Liver (tissue), 9 donors: ENCODE measurements around the gene MRPS23. TPM values are rescaled to one million over a fixed set of nuclear protein-coding genes. Genes with fewer than 3 reads are reported as not detected.

Source experiments
- DNase-seq: peaks from one replicate; pipeline ENCODE4 v3.0.0-alpha.2; 2017; ENCODE audit warnings: low spot score
- H3K27ac ChIP-seq, 2 donors: one replicate each; pipeline ENCODE4 v1.7.0; 2013; ENCODE audit warnings: inconsistent platforms in 2 of 2, low read length in 2 of 2, control low read depth in 1 of 2, low read depth in 1 of 2, mild to moderate bottlenecking in 1 of 2
- H3K27me3 ChIP-seq, 4 donors: one replicate each; pipeline versions ENCODE4 v1.6.1 to v1.7.0; 2013; ENCODE audit warnings: low read length in 3 of 4, inconsistent platforms in 1 of 4, mild to moderate bottlenecking in 1 of 4, moderate library complexity in 1 of 4; ENCODE audit not compliant: control insufficient read depth in 4 of 4, insufficient read depth in 4 of 4
- H3K36me3 ChIP-seq, 4 donors: one replicate each; pipeline versions ENCODE4 v1.6.1 to v1.7.0; 2013; ENCODE audit warnings: low read length in 3 of 4, mild to moderate bottlenecking in 3 of 4, low read depth in 1 of 4, moderate library complexity in 1 of 4; ENCODE audit not compliant: control insufficient read depth in 4 of 4, insufficient read depth in 3 of 4
- H3K4me1 ChIP-seq, 4 donors: one replicate each; pipeline versions ENCODE4 v1.6.1 to v1.7.0; 2013; ENCODE audit warnings: low read length in 3 of 4, mild to moderate bottlenecking in 3 of 4, moderate library complexity in 1 of 4; ENCODE audit not compliant: control insufficient read depth in 4 of 4, insufficient read depth in 4 of 4
- H3K4me3 ChIP-seq, 3 donors: one replicate each; pipeline versions ENCODE4 v1.6.1 to v1.7.0; 2013; ENCODE audit warnings: low read length in 3 of 3, control low read depth in 1 of 3, low read depth in 1 of 3, mild to moderate bottlenecking in 1 of 3
- H3K9ac ChIP-seq, 2 donors: one replicate each; pipeline ENCODE4 v1.7.0; 2013; ENCODE audit warnings: low read length in 2 of 2, mild to moderate bottlenecking in 2 of 2, moderate library complexity in 2 of 2, control low read depth in 1 of 2, low read depth in 1 of 2
- H3K9me3 ChIP-seq, 4 donors: one replicate each; pipeline versions ENCODE4 v1.6.1 to v1.7.0; 2013; ENCODE audit warnings: low read length in 3 of 4; ENCODE audit not compliant: control insufficient read depth in 4 of 4
- EGR1 ChIP-seq, 2 donors: IDR thresholded peaks; 2 replicates each; pipeline ENCODE4 v1.6.1; 2016 to 2018; ENCODE audit warnings: antibody characterized with exemption in 2 of 2, low read depth in 2 of 2
- FOXA1 ChIP-seq: IDR thresholded peaks from 2 replicates; pipeline ENCODE4 v1.6.1; 2016; ENCODE audit warnings: antibody characterized with exemption
- FOXA2 ChIP-seq: IDR thresholded peaks from 2 replicates; pipeline ENCODE4 v1.6.1; 2016; ENCODE audit warnings: antibody characterized with exemption
- HNF4G ChIP-seq: IDR thresholded peaks from 2 replicates; pipeline ENCODE4 v1.6.1; 2016; ENCODE audit warnings: antibody characterized with exemption
- RAD21 ChIP-seq, 2 donors: IDR thresholded peaks; 2 replicates each; pipeline ENCODE4 v1.6.1; 2016; ENCODE audit warnings: antibody characterized with exemption in 2 of 2, mild to moderate bottlenecking in 2 of 2
- RXRA ChIP-seq, 2 donors: IDR thresholded peaks; 2 replicates each; pipeline ENCODE4 v1.6.1; 2017 to 2018; ENCODE audit warnings: antibody characterized with exemption in 2 of 2, mild to moderate bottlenecking in 1 of 2
- SP1 ChIP-seq: IDR thresholded peaks from 2 replicates; pipeline ENCODE4 v1.6.1; 2018; ENCODE audit warnings: antibody characterized with exemption, mild to moderate bottlenecking
- TAF1 ChIP-seq: conservative IDR thresholded peaks from 2 replicates; pipeline ENCODE4 v1.6.1; 2016; ENCODE audit warnings: antibody characterized with exemption, mild to moderate bottlenecking
- YY1 ChIP-seq: IDR thresholded peaks from 2 replicates; pipeline ENCODE4 v1.6.1; 2016; ENCODE audit warnings: antibody characterized with exemption, mild to moderate bottlenecking
- WGBS: extraction: QIAGEN DNeasy Blood & Tissue Kit; methylation state at CpG from one replicate; pipeline ENCODE4 v1.1.7; 2013; 5-methylcytosine and 5-hydroxymethylcytosine counted together
- polyA plus RNA-seq, 2 donors: library from polyadenylated mRNA; stranded (reverse) in 1 of 2; unstranded in 1 of 2; fragments of 200-250 nt in 1 of 2; fragments of >200 nt in 1 of 2; fragmentation: Nextera tagmentation in 1 of 2; extraction: Ambion mirVana in 1 of 2; gene quantifications; one replicate each; pipeline versions ENCODE4 v1.2.1 to v1.2.3, GENCODE V29; 2013 to 2015
- total RNA-seq, 2 donors: library from RNA; depleted of rRNA; stranded (reverse); fragments of >200 nt; gene quantifications; one replicate each; pipeline ENCODE4 v1.2.3, GENCODE V29; 2014
- TF ChIP-seq, protein P1 (sequence below): IDR thresholded peaks from 2 replicates; pipeline ENCODE4 v1.6.1; 2016; ENCODE audit warnings: antibody characterized with exemption
- TF ChIP-seq, protein P2 (sequence below): IDR thresholded peaks from 2 replicates; pipeline ENCODE4 v1.6.1; 2016; ENCODE audit warnings: antibody characterized with exemption
- TF ChIP-seq, protein P3 (sequence below): fragments of 150-350 bp; IDR thresholded peaks from 2 replicates; pipeline ENCODE4 v1.5.1; 2017; ENCODE audit warnings: improper control_type of control experiment, low read depth, low read length; ENCODE audit not compliant: missing input control
- TF ChIP-seq, protein P4 (sequence below): IDR thresholded peaks from 2 replicates; pipeline ENCODE4 v1.6.1; 2016; ENCODE audit warnings: antibody characterized with exemption, mild to moderate bottlenecking
- donor health status: healthy.
- donor health status: healthy.
- donor health status: healthy.
- donor health status: healthy.
- donor health status: healthy.

Gene MRPS23
- total and polyA plus RNA-seq, 4 donors: 9.8 to 24.3 (median 16.9) TPM

DNA sequence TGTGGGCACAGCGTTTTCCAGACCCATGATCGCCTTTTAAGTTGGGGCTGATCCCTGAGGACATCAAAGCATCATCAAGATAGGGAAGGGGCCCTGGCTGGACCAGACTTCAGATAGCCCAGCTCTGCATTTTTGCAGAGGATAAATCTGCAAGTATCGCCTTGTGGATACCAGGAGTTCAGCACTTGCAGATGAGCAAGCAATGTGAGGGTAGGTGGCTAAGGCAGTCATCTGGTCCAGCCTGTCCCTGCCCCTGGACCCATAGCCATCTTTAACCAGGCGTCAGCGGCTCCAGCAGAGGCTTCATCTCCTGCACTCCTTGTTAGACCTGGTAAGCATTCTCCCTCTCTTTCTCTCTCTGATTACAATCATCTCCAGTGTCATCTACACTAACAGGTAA, 9.0 kb upstream of the MRPS23 start:
- Histone ChIP-seq H3K9me3 (no peaks in the 10 kb centered on the region), H3K27me3 (no peaks in the 10 kb centered on the region), H3K4me1 (peaks cover 9 to 19% (median 14%) of the 10 kb centered on the region in 4 donors), H3K9ac (no peak overlapping the region), H3K27ac (no peak overlapping the region), H3K36me3 (no peaks in the 10 kb centered on the region), H3K4me3 (no peak overlapping the region)
- no peak for TF ChIP-seq RXRA (IDR thresholded peaks at IDR 0.05)
- WGBS: 78% methylated on average over 5 of the region's 5 CpGs
- DNase-seq: no peak

DNA sequence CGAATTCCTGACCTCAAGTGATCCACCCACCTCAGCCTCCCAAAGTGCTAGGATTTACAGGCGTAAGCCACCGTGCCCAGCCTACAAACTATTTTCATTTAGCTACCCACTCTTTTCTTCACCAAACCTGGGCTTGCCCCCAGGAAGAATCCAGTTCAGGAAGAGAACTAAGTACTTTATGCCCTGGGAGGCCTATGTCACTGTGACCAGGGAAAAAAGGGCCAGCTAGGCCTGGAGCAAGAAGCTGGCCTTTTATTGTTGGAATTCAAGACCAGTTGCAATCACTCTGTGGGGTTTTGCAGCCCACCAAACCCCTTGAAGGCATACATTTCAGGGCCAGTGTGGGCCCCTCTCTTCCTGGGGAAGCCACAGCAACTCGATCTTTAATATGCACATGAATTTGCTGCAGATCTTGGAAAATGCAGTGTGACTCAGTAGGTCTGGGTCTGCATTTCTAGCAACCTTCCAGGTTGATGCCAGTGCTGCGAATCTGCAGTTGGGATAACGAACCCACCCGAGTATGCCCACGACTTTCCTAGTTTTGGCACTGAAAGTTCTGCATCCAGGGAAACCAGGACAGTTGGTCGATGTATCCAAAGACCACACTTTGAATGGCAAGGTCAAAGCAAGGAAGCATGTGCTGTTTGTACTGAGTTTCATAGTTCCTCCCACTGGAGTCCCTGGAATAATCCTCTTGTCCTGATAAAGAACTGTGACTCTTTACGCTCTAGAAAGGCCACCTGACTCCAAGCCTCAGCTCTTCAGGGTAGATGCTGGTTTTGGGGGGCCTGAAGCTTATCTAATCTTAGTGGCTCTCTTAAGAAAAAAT, 7.2 kb upstream of the MRPS23 start:
- 75% methylated on average over 10 of the region's 10 CpGs for WGBS
- DNase-seq: no peak
- H3K4me1 ChIP-seq: peaks cover 7 to 18% (median 12%) of the 10 kb centered on the region in 4 donors
- no peaks in the 10 kb centered on the region for H3K36me3 ChIP-seq
- H3K4me3 ChIP-seq: no peak overlapping the region
- TF ChIP-seq FOXA2: no peak
- H3K27me3 ChIP-seq: no peaks in the 10 kb centered on the region
- H3K9me3 ChIP-seq: no peaks in the 10 kb centered on the region
- H3K9ac ChIP-seq: no peak overlapping the region
- no peak overlapping the region for H3K27ac ChIP-seq

DNA sequence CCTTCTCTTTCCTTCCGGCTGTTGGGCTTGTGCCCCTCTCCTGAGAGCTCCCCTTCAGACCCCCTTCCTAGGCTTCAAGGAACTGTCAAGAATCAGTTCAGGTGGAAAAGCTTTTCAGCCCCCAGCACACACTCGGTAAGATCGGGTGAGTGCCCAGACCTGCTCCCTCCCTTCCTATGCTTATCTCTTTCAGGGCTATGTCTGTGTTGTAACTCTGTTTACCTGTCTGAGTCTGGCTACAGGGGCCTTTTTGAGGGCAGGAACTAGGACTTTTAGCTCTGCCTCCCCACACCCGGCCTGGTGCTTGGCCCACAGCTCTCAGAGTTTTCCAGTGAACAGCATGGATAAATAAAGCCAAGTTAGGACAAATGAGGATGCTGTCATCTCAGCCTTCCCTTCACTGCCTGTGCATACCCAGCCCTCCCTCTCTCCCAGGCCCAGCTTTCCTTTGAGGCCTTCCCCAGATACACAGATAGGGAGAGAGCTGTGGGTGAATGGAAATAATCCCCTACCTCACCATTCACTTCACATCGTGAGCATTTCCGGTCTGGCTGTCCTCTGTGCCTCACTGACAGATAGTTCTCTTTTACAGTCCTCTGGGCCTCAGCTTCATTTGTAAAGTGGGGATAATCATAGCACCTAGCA, 5.7 kb upstream of the MRPS23 start:
- no peak overlapping the region for H3K27ac ChIP-seq
- no peaks in the 10 kb centered on the region for H3K36me3 ChIP-seq
- H3K27me3 ChIP-seq: no peaks in the 10 kb centered on the region
- no peaks in the 10 kb centered on the region for H3K9me3 ChIP-seq
- peaks cover 3 to 17% (median 12%) of the 10 kb centered on the region in 4 donors for H3K4me1 ChIP-seq
- H3K9ac ChIP-seq: no peak overlapping the region
- TF ChIP-seq FOXA2: no peak
- TF ChIP-seq, protein P1, sequence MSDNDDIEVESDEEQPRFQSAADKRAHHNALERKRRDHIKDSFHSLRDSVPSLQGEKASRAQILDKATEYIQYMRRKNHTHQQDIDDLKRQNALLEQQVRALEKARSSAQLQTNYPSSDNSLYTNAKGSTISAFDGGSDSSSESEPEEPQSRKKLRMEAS: no peak
- no peak for TF ChIP-seq EGR1 (IDR thresholded peaks at IDR 0.05; ENCODE audit: low read depth in 2 of 2)
- TF ChIP-seq, protein P2, sequence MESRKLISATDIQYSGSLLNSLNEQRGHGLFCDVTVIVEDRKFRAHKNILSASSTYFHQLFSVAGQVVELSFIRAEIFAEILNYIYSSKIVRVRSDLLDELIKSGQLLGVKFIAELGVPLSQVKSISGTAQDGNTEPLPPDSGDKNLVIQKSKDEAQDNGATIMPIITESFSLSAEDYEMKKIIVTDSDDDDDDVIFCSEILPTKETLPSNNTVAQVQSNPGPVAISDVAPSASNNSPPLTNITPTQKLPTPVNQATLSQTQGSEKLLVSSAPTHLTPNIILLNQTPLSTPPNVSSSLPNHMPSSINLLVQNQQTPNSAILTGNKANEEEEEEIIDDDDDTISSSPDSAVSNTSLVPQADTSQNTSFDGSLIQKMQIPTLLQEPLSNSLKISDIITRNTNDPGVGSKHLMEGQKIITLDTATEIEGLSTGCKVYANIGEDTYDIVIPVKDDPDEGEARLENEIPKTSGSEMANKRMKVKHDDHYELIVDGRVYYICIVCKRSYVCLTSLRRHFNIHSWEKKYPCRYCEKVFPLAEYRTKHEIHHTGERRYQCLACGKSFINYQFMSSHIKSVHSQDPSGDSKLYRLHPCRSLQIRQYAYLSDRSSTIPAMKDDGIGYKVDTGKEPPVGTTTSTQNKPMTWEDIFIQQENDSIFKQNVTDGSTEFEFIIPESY: no peak
- TF ChIP-seq YY1: no peak
- TF ChIP-seq, protein P3, sequence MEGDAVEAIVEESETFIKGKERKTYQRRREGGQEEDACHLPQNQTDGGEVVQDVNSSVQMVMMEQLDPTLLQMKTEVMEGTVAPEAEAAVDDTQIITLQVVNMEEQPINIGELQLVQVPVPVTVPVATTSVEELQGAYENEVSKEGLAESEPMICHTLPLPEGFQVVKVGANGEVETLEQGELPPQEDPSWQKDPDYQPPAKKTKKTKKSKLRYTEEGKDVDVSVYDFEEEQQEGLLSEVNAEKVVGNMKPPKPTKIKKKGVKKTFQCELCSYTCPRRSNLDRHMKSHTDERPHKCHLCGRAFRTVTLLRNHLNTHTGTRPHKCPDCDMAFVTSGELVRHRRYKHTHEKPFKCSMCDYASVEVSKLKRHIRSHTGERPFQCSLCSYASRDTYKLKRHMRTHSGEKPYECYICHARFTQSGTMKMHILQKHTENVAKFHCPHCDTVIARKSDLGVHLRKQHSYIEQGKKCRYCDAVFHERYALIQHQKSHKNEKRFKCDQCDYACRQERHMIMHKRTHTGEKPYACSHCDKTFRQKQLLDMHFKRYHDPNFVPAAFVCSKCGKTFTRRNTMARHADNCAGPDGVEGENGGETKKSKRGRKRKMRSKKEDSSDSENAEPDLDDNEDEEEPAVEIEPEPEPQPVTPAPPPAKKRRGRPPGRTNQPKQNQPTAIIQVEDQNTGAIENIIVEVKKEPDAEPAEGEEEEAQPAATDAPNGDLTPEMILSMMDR: no peak
- no peak for TF ChIP-seq RAD21 (IDR thresholded peaks at IDR 0.05)
- TF ChIP-seq, protein P4, sequence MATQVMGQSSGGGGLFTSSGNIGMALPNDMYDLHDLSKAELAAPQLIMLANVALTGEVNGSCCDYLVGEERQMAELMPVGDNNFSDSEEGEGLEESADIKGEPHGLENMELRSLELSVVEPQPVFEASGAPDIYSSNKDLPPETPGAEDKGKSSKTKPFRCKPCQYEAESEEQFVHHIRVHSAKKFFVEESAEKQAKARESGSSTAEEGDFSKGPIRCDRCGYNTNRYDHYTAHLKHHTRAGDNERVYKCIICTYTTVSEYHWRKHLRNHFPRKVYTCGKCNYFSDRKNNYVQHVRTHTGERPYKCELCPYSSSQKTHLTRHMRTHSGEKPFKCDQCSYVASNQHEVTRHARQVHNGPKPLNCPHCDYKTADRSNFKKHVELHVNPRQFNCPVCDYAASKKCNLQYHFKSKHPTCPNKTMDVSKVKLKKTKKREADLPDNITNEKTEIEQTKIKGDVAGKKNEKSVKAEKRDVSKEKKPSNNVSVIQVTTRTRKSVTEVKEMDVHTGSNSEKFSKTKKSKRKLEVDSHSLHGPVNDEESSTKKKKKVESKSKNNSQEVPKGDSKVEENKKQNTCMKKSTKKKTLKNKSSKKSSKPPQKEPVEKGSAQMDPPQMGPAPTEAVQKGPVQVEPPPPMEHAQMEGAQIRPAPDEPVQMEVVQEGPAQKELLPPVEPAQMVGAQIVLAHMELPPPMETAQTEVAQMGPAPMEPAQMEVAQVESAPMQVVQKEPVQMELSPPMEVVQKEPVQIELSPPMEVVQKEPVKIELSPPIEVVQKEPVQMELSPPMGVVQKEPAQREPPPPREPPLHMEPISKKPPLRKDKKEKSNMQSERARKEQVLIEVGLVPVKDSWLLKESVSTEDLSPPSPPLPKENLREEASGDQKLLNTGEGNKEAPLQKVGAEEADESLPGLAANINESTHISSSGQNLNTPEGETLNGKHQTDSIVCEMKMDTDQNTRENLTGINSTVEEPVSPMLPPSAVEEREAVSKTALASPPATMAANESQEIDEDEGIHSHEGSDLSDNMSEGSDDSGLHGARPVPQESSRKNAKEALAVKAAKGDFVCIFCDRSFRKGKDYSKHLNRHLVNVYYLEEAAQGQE: no peak
- no peak for TF ChIP-seq SP1
- TF ChIP-seq FOXA1: no peak
- TF ChIP-seq RXRA (IDR thresholded peaks at IDR 0.05): no peak
- TF ChIP-seq TAF1: no peak
- no peak for TF ChIP-seq HNF4G
- H3K4me3 ChIP-seq: no peak overlapping the region
- DNase-seq: no peak
- WGBS: 51% methylated on average over 6 of the region's 6 CpGs
